ENCODE measurements around the gene S1PR3.

The S1PR3 gene

GRCh38 chr9:88974641-88975040 lies 16.6 kb upstream of the S1PR3 start:
- no peak for TF ChIP-seq CTCF (IDR thresholded peaks at IDR 0.05; ENCODE audit: low read depth, low read length, poor library complexity, severe bottlenecking)
- no peak for TF ChIP-seq EZH2phosphoT487 (IDR thresholded peaks at IDR 0.05; ENCODE audit: borderline replicate concordance, low read length)
- Histone ChIP-seq H4K20me1 (ENCODE audit: control insufficient read depth, insufficient read depth, low read depth, low read length) (no peaks in the 10 kb centered on the region), H3K79me2 (ENCODE audit: control insufficient read depth, low read length) (no peaks in the 10 kb centered on the region), H3K9me2 (replicated peaks; ENCODE audit: control insufficient read depth, low read length) (no peaks in the 10 kb centered on the region), H3K4me3 (ENCODE audit: low read length) (no peak overlapping the region), H3K36me3 (ENCODE audit: control insufficient read depth, low read length) (no peaks in the 10 kb centered on the region), H3K4me2 (ENCODE audit: low read length) (no peak overlapping the region), H3F3A (ENCODE audit: control insufficient read depth, insufficient read depth) (no peaks in the 10 kb centered on the region), H3K27ac (ENCODE audit: low read depth, low read length) (no peak overlapping the region), H3K9me3 (ENCODE audit: control insufficient read depth, insufficient read depth, low read length) (peaks cover 7% of the 10 kb centered on the region), H3K27me3 (ENCODE audit: control insufficient read depth, low read length) (no peaks in the 10 kb centered on the region; the same call in 1 of the 2 replicates), H3K4me1 (ENCODE audit: control insufficient read depth, low read length) (no peaks in the 10 kb centered on the region)

- Histone ChIP-seq H3K9me2 (replicated peaks; ENCODE audit: control insufficient read depth, low read length) (no peaks in the 10 kb centered on the region), H3F3A (ENCODE audit: control insufficient read depth, insufficient read depth) (no peaks in the 10 kb centered on the region), H3K27me3 (ENCODE audit: control insufficient read depth, low read length) (no peaks in the 10 kb centered on the region), H4K20me1 (ENCODE audit: control insufficient read depth, insufficient read depth, low read depth, low read length) (no peaks in the 10 kb centered on the region), H3K4me2 (ENCODE audit: low read length) (no peak overlapping the region), H3K4me1 (ENCODE audit: control insufficient read depth, low read length) (no peaks in the 10 kb centered on the region), H3K9me3 (ENCODE audit: control insufficient read depth, insufficient read depth, low read length) (peaks cover 7% of the 10 kb centered on the region), H3K36me3 (ENCODE audit: control insufficient read depth, low read length) (no peaks in the 10 kb centered on the region), H3K79me2 (ENCODE audit: control insufficient read depth, low read length) (no peaks in the 10 kb centered on the region), H3K27ac (ENCODE audit: low read depth, low read length) (no peak overlapping the region), H3K4me3 (ENCODE audit: low read length) (no peak overlapping the region)
- TF ChIP-seq CTCF (IDR thresholded peaks at IDR 0.05; ENCODE audit: low read depth, low read length, poor library complexity, severe bottlenecking) (no peak), EZH2phosphoT487 (IDR thresholded peaks at IDR 0.05; ENCODE audit: borderline replicate concordance, low read length) (no peak)
These were observed 15.0 kb upstream of the S1PR3 start for GRCh38 chr9:88975966-88976889.

- Histone ChIP-seq H3F3A (ENCODE audit: control insufficient read depth, insufficient read depth) (no peaks in the 10 kb centered on the region), H3K4me1 (ENCODE audit: control insufficient read depth, low read length) (no peaks in the 10 kb centered on the region), H3K27me3 (ENCODE audit: control insufficient read depth, low read length) (no peaks in the 10 kb centered on the region), H3K36me3 (ENCODE audit: control insufficient read depth, low read length) (no peaks in the 10 kb centered on the region), H3K9me2 (replicated peaks; ENCODE audit: control insufficient read depth, low read length) (no peaks in the 10 kb centered on the region), H4K20me1 (ENCODE audit: control insufficient read depth, insufficient read depth, low read depth, low read length) (no peaks in the 10 kb centered on the region), H3K4me3 (ENCODE audit: low read length) (no peak overlapping the region), H3K4me2 (ENCODE audit: low read length) (no peak overlapping the region), H3K27ac (ENCODE audit: low read depth, low read length) (no peak overlapping the region), H3K79me2 (ENCODE audit: control insufficient read depth, low read length) (no peaks in the 10 kb centered on the region), H3K9me3 (ENCODE audit: control insufficient read depth, insufficient read depth, low read length) (peaks cover 7% of the 10 kb centered on the region)
- TF ChIP-seq EZH2phosphoT487 (IDR thresholded peaks at IDR 0.05; ENCODE audit: borderline replicate concordance, low read length) = no peak
- TF ChIP-seq CTCF (IDR thresholded peaks at IDR 0.05; ENCODE audit: low read depth, low read length, poor library complexity, severe bottlenecking) = no peak
These were observed 14.4 kb upstream of the S1PR3 start for GRCh38 chr9:88976890-88977257.
